ENCODE measurements around the gene SORBS2.

GRCh38 chr4:185774845-185775680 is 36.9 kb downstream of the SORBS2 start:
- TF ChIP-seq POLR2AphosphoS5 (IDR thresholded peaks at IDR 0.05; ENCODE audit: insufficient read depth in 1 of 2, low read depth in 1 of 2): no peak
- TF ChIP-seq CTCF (IDR thresholded peaks at IDR 0.05): no peak
- no peak for TF ChIP-seq POLR2A (IDR thresholded peaks at IDR 0.05)
